ENCODE measurements around the gene PUDP. TPM values are rescaled to one million over a fixed set of nuclear protein-coding genes. Genes with fewer than 3 reads are reported as not detected.
"Not testable (repeated sequence)": the region's sequence is repeated elsewhere in the genome, so short reads cannot be mapped to it uniquely, and the experiment has no call there.

PUDP gene
- total RNA-seq, 4 donors from 2014 or later: 11.9 to 29.2 (median 14.1) TPM

DNA sequence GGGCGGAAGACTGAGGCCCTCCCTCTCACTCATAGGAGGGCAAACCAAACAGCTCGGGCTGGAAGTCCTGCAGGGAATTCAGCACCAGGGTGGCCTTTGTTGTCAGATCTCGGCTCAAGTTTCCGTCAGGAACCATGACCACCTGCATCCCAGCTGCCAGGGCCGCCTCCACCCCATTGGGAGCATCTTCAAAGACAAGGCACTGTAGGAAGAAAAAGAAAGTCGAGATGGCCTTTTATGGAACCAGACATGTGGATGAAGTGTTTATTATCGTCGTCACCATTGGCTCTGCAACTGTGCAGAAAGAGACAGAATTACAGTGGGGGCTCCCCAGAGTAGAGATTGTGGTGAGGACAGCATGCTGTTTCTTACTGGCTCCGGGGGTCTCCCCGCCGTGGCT lies 97.7 kb downstream of the PUDP start:
- no peak overlapping the region for H3K27ac ChIP-seq
- H3K36me3 ChIP-seq: peaks cover 0 to 15% (median 0%) of the 10 kb centered on the region in 3 donors
- no peaks in the 10 kb centered on the region for H3K27me3 ChIP-seq
- WGBS, 2 donors: 74 to 77% methylated on average over 10 to 11 of the region's 11 CpGs
- H3K9me3 ChIP-seq: no peaks in the 10 kb centered on the region
- no peak for DNase-seq (ENCODE audit: low spot score in 2 of 2)
- H3K4me3 ChIP-seq: no peak overlapping the region
- no peak for TF ChIP-seq POLR2A (IDR thresholded peaks at IDR 0.05)
- TF ChIP-seq EP300 (IDR thresholded peaks at IDR 0.05): no peak
- TF ChIP-seq, protein P1, sequence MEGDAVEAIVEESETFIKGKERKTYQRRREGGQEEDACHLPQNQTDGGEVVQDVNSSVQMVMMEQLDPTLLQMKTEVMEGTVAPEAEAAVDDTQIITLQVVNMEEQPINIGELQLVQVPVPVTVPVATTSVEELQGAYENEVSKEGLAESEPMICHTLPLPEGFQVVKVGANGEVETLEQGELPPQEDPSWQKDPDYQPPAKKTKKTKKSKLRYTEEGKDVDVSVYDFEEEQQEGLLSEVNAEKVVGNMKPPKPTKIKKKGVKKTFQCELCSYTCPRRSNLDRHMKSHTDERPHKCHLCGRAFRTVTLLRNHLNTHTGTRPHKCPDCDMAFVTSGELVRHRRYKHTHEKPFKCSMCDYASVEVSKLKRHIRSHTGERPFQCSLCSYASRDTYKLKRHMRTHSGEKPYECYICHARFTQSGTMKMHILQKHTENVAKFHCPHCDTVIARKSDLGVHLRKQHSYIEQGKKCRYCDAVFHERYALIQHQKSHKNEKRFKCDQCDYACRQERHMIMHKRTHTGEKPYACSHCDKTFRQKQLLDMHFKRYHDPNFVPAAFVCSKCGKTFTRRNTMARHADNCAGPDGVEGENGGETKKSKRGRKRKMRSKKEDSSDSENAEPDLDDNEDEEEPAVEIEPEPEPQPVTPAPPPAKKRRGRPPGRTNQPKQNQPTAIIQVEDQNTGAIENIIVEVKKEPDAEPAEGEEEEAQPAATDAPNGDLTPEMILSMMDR (IDR thresholded peaks at IDR 0.05): no peak
- no peaks in the 10 kb centered on the region for H3K4me1 ChIP-seq

DNA sequence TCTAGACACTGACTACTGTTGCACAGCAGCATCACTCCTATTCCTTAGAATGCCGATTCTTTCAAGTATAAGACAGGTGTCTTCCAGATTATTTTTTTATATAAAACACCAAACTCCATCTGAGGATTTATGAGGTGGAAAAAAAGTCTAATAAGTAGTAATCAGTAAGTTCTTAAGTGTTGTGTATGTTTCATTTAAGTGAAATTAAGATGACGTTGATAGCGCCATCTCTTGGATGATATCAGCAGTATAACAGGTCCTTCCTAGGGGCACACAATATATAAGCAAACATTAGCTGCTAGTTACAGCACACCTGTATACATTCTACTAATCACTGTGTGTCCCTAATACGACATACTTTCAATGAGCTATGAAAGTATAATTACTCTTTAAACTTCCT lies 100.0 kb downstream of the PUDP start:
- Histone ChIP-seq H3K9me3 (no peaks in the 10 kb centered on the region), H3K27ac (no peak overlapping the region), H3K27me3 (no peaks in the 10 kb centered on the region), H3K36me3 (peaks cover 0 to 15% (median 0%) of the 10 kb centered on the region in 3 donors), H3K4me1 (no peaks in the 10 kb centered on the region), H3K4me3 (no peak overlapping the region)
- DNase-seq (ENCODE audit: low spot score in 2 of 2): no peak
- TF ChIP-seq POLR2A (IDR thresholded peaks at IDR 0.05) (no peak), EP300 (IDR thresholded peaks at IDR 0.05) (no peak)
- TF ChIP-seq, protein P1 (IDR thresholded peaks at IDR 0.05): no peak
- 96 to 97% methylated on average over 4 of the region's 4 CpGs for WGBS, 2 donors

DNA sequence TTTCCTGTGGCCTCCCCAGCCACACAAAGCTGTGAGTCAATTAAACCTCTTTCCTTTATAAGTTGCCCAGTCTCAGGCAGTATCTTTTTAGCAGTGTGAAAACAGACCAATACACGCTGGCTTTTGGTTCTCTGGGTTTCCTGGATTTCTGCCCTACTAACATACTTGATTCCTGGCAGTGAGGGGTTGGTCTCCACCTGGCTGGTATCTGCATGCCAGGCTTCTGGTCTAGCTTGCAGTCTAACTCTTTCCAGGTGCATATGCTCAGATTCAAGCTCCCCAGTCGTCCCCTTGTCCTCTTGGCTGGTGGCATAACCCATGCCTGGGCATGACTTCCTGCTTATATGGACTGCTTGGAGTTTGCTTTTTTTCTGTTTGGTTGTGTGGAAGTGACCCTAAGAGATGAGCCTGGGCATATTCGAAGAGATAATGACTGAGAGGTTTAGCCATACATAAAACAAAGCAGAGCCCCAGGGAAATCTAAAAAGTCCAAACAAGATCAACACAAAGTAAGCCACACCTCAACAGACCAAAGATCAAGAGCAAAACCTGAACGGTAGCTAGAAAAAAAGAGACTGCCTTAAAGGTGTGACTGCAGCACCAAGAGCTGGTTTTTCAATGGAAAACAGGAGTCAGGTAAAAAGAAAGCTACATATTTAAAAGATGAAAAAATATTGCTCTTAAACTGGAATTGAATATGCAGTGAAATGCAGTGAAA lies 102.6 kb downstream of the PUDP start:
- DNase-seq (ENCODE audit: low spot score in 2 of 2): no peak
- no peak overlapping the region for H3K4me3 ChIP-seq
- 82 to 86% methylated on average over 4 of the region's 4 CpGs for WGBS, 2 donors
- H3K4me1 ChIP-seq: no peaks in the 10 kb centered on the region
- no peak overlapping the region for H3K27ac ChIP-seq
- TF ChIP-seq POLR2A (IDR thresholded peaks at IDR 0.05) (no peak), EP300 (IDR thresholded peaks at IDR 0.05) (no peak)
- TF ChIP-seq, protein P1 (IDR thresholded peaks at IDR 0.05): no peak
- no peaks in the 10 kb centered on the region for H3K9me3 ChIP-seq
- peaks cover 0 to 13% (median 0%) of the 10 kb centered on the region in 3 donors for H3K36me3 ChIP-seq
- no peaks in the 10 kb centered on the region for H3K27me3 ChIP-seq

DNA sequence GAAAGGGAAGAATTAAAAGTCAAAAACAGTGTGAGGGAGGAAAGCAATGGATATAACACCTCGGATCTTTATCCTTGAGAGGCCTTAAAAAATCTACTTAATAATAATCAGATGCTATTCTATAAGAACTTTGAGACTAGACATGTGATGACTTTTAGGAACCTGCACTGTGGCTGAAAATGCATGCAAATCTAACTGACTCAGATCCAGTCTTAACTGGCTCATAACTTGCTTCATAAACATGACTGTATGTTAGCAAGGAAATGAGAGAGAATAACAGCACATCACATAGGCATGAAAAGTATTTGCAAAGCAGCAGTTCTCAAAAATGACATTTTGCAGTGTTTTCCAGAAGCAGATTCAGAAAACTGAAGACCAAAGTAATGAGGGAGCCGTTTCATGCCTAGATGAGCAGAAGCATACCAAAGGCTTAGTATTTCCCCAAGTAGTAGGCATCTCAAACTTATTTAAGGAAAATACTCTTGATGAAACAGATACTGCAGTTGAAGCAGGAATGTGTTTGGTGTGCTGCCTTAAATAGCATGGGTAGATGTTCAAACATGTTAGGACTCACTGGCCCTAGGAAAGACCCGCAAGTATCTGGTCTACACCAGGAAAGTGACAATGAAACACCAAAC lies 104.0 kb downstream of the PUDP start:
- H3K4me3 ChIP-seq; DNase-seq (ENCODE audit: low spot score in 2 of 2); H3K27me3 ChIP-seq; H3K9me3 ChIP-seq; H3K36me3 ChIP-seq; H3K4me1 ChIP-seq; H3K27ac ChIP-seq: not testable (repeated sequence)
- WGBS, 2 donors: 73 to 74% methylated on average over 3 of the region's 3 CpGs

DNA sequence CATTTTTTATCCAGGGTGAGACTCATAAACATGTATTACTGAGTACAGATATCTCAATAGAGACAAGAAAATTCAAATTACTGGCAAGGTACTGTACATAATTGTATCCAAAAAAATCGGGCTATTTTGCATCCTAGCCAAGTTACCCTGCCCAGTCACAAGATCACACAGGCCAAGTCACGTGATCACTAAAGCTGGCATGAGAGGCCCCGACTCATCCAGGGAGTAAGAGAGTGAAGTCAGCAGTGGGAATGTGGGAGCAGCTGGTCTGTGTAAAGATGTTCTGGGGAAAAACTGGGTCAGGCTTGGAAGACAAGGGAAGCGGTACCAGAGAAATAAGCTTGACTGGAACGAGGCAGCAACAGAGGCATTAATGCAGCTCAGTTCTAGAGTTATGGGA lies 119.7 kb downstream of the PUDP start:
- no peak overlapping the region for H3K27ac ChIP-seq
- 60 to 68% methylated on average over 5 of the region's 5 CpGs for WGBS, 2 donors
- DNase-seq (ENCODE audit: low spot score in 2 of 2): no peak
- no peaks in the 10 kb centered on the region for H3K27me3 ChIP-seq
- TF ChIP-seq EP300 (IDR thresholded peaks at IDR 0.05) (no peak), POLR2A (IDR thresholded peaks at IDR 0.05) (no peak)
- TF ChIP-seq, protein P1 (IDR thresholded peaks at IDR 0.05): no peak
- H3K4me3 ChIP-seq: no peak overlapping the region
- H3K4me1 ChIP-seq: no peaks in the 10 kb centered on the region
- H3K36me3 ChIP-seq: no peaks in the 10 kb centered on the region
- H3K9me3 ChIP-seq: no peaks in the 10 kb centered on the region
